ENCODE results near the gene CBLC.
A peak's percentile ranks its signal among the peaks of the same experiment; 100 is the strongest.

The CBLC gene

DNA sequence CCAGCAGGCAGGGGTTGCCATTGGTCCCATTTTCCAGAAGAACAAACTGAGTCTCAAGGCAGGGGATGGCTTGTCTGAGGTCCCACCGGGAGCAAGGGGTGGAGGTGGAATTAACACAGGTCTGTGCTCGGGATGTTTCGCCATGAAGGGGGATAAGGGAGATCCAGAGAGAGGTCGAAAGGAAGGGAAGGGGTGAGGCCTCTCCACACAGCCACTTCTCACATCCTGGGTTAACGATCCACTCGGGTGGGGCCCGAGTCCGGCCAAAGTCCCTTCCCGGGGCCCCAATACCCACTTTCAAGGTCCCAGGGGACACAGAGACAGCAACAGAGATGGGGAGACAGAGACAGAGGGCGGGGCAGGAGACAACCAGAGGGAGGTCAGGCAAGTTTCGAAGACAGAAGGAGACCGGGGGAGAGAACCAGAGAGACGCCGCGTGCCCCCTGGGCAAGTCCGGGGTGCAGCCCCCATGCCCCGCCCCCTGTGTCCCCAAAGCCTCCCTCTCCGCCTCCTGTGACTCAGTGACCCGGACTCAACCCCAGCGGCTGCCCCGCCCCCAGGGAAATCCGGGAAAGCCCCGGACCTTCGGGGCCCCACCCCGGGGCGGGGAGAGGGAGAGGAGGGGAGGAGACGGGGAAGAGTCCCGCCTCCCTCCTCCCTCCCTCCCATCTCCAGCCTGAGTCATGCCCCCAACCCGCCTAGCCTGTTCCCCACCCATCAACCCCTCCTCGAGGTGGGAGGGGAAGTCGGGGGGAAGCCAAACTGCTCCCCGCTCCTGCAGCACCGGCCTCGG lies 30.5 kb upstream of the CBLC start:
- DNase-seq (ENCODE audit: low read depth in 2 of 2) = peak; percentile 77 to 88

DNA sequence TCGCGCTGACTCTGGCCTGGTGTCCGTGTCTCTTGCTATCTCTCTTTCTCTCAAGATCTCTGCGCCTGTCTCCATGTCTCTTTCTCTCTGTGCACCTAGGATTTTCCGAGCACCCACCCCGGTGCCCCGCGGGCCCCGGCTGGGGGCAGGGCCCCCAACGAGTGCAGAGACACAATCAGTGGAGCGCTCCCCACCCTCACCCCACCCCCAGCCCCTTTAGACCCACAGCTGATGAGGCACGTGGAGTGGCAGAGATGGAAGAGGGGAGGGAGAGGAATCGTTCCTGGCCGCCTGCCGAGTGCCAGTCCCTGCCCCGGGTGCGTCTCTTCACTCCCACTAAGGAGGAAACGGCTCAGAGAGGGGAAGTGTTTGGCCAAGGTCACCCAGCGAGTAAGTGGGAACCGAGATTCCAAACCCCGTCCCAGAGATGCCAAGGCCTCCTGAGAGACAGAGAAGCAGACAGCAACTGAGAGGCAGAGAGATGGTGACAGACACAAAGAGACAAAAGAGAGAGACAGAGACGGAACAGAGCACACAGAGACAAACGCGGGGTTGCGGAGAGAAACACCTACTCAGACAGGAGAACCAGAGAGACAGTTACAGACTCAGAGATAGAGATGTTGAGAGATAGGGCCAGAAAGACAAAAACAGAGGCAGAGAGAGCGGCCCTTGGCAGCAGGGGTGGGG lies 29.8 kb upstream of the CBLC start:
- no peak for DNase-seq (ENCODE audit: low read depth in 2 of 2)

DNA sequence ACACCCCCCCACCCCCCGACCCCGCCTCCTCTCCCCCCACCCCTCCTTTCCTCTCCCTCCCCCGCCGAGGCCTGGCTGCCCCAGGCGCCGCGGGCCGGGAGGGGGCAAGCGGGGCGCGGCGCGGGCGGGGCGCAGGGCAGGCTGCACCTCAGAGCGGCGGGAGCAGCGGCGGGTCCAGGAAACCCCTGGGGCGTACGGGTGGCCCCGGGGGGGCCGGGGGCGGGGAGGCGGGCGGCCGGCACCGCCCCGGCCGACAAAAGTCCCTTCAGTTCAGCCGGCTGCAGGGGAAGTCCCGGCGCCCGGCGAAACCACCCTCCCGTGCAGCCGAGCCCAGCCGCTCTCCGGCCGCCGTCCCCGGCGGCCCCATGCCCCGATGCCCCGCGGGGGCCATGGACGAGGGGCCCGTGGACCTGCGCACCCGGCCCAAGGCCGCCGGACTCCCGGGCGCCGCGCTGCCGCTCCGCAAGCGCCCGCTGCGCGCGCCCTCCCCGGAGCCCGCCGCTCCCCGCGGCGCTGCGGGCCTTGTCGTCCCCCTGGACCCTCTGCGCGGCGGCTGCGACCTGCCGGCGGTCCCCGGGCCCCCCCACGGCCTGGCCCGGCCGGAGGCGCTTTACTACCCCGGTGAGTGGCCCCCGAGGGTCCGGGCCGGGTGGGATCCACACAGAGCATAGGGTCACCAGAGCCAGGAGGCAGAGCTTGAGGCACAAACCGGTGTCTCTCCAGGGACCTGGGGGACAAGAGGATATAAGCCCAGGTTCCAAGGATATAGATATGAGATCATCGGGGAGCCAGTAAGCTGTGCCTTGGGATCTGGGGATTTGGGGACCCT lies 29.1 kb upstream of the CBLC start, which contains the start of gene BCL3:
BCL3 (plus strand) TSS at position 283 of the 829 bp plus-strand sequence; CDS start at position 366, 83 bp downstream.
- peak; percentile 45 to 56 for DNase-seq (ENCODE audit: low read depth in 2 of 2)

DNA sequence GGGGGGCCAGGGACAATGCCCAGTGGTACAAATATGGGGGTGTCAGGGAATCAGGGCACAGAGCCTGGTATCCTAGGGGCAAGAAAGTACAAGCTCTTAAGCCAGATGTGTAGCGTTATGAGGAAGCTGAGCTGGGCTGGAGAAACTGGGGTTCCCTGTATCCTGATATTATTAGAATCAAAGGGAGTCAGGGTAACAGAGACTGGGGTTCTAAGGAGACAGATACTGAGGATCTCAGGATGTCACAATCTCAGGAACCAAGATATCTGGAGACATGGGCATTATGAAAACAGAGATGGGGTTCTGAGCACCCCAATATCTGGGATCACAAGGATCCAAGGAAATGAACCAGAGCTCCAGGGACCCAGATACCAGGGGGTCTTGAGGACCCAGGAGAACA lies 28.4 kb upstream of the CBLC start:
- no peak for DNase-seq (ENCODE audit: low read depth in 2 of 2)

DNA sequence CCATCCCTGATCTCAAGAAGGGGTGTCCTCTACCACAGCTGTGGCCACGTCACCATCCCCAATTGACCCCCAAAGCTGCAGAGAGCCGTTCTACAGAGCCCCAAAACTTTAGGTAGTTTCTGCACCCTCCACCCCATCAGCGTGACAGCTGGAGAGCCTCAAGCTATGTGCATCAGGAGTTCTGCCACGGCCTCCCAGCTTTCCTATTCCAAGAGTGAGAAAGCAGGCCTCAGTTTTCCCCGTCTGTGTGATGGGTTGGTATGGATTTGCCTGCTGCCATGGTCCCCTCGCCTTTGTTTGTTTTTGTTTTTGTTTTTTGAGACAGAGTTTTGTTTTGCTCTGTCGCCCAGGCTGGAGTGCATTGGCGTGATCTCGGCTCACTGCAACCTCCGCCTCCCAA lies 27.7 kb upstream of the CBLC start:
- DNase-seq (ENCODE audit: low read depth in 2 of 2) = no peak

DNA sequence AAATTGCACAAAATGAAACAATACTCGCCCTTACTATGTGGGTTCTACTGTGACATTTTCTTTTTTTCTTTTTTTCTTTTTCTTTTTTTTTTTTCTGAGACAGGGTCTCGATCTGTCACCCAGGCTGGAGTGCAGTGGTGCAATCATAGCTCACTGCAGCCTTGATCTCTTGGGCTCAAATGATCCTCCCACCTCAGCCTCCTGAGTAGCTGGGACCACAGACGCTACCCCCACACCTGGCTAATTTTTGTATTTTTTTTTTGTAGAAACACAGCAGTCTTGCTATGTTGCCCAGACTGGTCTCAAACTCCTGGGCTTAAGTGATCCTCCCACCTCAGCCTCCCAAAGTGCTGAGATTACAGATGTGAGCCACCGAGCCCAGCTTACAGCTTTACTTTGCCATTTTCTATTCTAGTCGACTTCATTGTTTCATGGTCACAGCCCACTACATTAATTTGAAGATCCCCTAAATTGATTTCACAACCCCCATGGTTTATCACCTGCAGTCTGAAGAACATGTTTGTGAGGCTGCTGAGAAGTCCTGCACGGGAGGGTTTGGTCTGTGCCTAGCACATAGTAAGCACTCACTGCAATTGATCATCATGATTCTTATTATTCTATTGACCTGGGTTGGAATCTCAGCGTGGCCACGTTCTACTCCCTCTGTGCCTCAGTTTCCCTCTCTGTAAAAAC lies 25.4 kb upstream of the CBLC start:
- DNase-seq (ENCODE audit: low read depth in 2 of 2) = no peak

DNA sequence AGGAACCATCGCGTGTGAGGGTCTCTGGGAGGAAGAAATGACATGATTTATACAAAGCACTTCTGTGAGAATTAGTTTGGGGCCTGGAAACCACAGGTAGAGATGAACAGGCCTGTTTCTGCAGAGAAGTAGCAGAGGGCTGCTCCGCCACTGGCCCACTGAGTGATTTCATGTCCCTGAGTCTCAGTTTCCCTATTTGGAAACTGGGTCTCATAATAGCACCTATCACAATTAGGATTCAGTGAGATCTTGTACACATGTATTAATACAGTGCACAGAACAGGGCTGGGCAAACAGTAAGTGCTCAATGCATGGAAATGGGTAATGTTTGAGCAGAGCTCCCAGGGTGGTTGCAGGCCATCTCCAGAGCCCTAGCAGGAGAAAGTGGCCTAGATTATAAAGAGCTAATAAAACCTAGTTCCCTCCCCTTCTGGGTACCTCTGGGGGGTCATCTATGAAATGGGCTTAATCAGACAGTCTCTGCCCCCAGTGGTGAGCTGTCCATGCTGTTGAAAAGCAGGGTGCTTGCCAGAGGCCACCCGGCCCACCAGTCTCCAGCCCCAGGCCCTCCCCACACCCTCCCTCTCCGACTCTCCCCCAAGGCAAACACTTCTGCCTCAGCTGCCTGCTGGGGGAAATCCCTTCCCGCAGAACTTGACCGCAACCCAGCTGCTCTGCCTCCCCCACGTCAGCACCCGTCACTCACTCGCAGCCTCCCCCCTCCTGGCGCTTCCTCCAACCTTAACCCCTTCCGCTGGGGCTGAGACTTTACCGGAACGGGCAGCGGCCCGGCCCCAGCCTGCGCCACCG lies 24.7 kb upstream of the CBLC start:
- DNase-seq (ENCODE audit: low read depth in 2 of 2) = peak; percentile 83 to 88

DNA sequence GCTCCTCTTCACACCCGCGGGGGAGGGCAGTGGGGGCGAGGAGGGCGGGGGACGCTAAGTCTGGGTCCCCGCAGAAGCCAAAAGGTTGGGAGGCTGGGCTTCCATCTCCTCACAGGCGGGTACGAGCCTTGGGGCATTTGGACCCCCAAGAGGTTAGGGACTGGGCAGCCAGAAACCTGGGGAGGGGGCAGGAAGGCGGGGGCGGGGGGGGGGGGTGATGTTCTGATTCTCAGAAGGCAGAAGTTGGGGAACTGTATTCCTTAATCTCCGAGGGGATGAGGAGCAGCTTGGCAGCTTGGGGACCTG lies 24.1 kb upstream of the CBLC start:
- DNase-seq (ENCODE audit: low read depth in 2 of 2) = no peak

DNA sequence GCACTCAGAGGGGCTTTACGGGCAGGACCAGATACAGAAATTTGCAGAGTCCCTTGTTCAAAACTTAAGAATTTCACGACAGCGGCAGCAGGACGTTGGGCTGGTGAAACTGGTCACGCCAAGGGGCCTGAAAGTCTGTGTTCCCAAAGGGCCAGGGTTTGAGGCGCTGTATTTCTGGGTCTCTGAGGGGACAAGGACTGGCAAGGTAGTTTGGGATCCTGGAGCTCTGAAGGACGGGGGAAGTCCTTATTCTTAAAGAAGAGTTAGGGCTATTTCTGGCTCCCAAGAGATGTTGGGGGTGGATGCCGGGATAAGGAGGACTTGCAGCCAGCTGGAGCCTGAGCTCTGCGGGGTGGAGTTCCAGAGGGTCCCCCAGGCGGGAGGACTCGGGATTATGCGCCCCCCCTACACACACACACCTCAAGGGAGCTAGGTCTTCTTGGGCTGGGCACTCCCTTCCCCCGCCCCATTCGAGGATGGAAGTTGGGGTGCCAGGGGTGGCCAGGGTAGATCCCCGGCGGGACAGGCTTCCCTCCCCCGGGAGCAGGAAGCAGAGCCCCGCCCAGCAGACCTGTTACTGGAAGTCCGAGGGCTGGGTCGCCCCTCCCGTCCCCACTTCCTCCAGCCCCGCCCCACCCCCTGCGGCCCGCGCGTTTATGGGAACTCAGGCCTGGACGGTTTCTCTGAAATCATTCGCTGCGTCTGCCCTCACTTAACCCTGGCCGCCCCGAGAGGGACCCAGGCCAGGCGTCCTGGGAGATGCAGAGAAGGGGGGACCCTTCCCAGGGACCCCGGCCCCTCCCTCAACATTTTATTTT lies 23.5 kb upstream of the CBLC start:
- DNase-seq (ENCODE audit: low read depth in 2 of 2) = peak; percentile 46 to 54

DNA sequence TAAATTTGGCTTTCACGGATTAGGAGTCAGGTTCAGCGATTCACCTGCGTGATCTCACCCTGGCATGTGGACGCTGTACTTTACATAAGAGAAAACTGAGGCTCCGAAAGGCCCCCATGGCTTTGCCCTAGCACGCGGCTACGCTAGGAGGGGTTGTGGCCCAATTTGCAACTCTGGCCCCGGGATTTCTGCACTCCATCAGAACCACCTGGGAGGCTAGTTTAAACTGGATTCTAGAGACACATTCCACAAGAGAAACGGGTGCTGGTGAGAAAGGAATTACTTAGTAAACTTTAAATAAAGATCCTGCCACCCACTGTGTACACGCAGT lies 23.0 kb upstream of the CBLC start:
- no peak for DNase-seq (ENCODE audit: low read depth in 2 of 2)

DNA sequence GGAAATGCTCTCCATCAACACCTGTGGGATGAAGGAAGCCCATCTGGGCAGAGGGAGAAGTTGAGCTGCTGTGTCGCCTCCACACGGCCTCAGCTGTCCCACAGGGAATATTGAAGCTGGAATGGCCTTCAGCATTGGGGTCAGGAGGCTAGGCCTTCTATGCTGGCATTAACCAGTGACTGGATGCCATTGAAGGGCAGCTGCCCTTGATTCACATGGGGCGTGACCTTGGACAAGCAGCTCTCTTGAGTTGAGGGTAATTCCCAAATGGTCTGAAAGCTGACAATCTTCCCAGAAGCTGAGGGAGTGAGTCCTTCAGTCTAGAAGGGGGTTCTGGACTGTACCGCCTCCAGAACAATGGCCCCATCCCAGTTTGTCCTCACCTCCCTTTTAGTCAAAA lies 22.5 kb upstream of the CBLC start:
- DNase-seq (ENCODE audit: low read depth in 2 of 2) = no peak

DNA sequence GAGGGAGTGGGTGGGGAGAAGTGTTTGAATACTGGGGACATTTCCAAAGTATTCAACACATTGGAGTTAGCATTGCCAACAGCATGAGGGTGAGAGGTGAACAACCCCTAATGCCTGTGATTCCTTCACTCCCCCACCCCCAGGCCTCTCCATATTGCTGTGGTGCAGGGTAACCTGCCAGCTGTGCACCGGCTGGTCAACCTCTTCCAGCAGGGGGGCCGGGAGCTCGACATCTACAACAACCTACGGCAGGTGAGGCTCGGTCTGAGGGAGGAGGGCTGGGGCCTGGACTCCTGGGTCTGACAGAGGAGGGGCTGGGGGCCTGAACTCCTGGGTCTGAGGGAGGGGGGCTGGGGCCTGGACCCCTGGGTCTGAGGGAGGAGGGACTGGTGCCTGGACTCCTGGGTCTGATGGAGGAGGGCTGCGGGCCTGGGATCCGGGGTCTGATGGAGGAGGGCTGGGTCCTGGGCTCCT lies 21.6 kb upstream of the CBLC start:
- DNase-seq (ENCODE audit: low read depth in 2 of 2) = no peak

DNA sequence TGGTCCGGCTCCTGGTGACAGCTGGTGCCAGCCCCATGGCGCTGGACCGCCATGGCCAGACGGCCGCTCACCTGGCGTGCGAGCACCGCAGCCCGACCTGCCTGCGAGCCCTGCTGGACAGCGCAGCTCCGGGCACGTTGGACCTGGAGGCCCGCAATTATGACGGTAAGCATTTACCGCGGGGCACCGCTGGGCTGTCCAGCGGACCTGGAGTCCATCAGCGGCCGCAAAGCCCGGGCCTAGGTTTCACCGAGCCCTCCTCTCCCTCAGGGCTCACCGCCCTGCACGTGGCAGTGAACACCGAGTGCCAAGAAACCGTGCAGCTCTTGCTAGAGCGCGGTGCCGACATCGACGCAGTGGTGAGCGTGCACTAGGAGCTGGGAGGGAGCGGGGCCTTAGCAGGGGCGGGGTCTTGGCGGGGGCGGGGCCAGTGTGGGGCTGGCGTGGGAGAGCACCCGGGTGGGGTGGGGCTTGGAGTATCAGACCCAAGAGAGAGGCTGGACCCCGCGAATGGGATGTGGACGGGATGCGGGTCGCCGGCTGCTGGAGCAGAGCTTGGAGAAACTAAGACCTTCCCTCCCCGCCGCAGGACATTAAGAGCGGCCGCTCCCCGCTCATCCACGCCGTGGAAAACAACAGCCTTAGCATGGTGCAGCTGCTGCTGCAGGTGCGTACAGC lies 20.5 kb upstream of the CBLC start:
- DNase-seq (ENCODE audit: low read depth in 2 of 2) = no peak

DNA sequence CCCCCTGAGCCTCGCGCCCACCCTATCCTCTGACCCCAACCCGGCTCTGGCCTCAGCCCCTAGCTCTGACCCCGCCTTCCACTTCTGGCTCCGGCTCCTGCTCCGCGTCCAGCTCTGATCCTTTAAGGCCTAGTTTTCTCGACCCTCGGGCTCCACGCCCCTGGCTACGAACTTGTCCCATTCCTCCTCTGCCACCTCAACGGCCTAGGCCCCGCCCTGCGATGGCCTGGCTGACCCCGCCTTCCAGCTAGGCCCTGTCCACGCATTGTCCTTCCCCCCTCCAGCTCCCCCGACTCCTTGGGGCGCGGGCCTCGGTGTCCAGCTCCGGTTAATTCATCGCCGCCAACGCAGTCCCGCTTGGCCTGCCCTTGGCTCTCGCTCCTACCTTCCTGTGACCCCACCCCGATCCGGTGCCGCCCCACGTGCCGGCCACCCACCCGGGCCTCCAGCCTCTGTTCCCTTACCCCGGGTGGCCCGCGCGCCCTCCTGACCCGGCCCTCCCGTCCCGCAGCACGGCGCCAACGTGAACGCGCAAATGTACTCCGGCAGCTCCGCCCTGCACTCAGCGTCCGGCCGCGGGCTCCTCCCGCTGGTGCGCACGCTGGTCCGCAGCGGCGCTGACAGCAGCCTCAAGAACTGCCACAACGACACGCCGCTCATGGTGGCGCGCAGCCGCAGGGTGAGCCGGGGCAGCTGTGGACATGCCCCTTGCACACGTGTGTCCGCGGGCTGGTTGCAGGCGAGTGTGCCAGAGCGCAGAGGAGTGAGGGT lies 19.8 kb upstream of the CBLC start:
- DNase-seq (ENCODE audit: low read depth in 2 of 2) = no peak

DNA sequence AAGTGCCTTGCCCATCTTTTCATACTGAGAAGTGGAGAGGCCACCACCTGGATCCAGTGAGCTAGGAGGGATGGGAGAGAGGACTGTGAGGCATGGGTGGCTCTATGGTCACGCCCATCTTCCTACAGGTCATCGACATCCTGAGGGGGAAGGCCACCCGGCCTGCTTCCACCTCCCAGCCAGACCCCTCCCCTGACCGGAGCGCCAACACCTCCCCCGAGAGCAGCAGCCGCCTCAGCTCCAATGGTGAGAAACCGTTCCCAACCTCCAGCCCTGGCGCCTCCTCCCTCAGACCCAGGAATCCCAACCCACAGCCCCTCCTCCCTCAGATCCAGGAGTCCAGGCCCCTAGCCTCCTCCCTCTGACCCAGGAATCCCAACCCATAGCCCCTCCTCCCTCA lies 19.1 kb upstream of the CBLC start:
- DNase-seq (ENCODE audit: low read depth in 2 of 2) = no peak

DNA sequence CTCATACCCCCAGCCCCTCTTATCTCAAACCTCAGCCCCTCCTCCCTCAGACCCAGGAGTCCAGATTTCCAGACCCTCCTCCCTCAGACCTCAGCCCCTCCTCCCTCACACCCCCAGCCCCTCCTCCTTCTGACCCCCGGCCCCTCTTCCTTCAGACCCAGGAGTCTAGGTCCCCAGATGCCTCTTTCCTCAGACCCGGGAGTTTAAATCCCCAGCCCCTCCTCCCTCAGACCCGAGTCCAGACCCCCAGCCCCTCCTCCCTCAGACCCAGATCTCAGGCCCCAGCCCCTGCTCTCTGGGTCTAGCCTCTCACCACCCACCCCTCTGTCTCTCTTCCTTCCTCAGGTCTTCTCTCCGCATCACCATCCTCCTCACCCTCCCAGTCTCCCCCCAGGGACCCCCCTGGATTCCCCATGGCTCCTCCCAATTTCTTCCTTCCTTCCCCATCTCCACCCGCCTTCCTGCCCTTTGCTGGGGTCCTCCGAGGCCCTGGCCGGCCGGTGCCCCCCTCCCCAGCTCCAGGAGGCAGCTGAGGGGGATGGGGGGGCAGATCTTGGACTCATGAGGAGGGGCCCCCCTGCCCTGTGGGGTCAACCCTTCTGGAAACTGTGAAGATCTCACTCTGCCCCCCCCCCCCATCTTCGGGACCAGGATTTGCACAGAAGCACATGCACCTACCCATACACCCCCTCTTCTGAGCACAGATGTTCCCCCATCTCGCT lies 18.4 kb upstream of the CBLC start:
- DNase-seq (ENCODE audit: low read depth in 2 of 2) = no peak

DNA sequence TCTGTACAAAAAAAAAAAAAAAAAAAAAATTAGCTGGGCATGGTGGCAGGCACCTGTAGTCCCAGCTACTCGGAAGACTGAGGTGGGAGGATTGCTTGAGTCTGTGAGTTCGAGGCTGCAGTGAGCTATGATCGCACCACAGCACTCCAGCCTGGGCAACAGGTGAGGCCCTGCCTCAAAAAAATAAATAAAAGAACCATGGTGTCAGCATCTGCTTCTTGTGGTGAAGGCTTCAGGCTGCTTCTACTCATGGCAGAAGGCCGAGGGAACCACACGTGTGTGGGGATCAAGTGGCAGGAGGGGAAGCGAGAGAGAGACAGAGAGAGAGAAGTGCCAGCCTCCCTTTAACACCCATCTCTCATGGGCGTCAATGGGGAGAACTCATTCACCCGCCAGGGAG lies 15.7 kb upstream of the CBLC start:
- no peak for DNase-seq (ENCODE audit: low read depth in 2 of 2)

Data from stimulated activated CD8-positive, alpha-beta memory T cell treated with anti-CD3 and anti-CD28 coated beads, Interleukin-7, amount 100 ng/mL, for 1 hour (primary cell).